Left lung (tissue), 10 donors: ENCODE data around the gene ZC3H18. TPM values are rescaled to one million over a fixed set of nuclear protein-coding genes. Genes with fewer than 3 reads are reported as not detected.

ENCODE experiments used
- ATAC-seq: fragments of 200-7000 bp; cut with Tn5 transposase; one replicate; pipeline ENCODE4 v1.9.1; 2020; ENCODE audit warnings: moderate library complexity
- DNase-seq, 4 donors: peaks; one replicate each; pipeline ENCODE4 v3.0.0-alpha.2; 2013 to 2020
- H3K27ac ChIP-seq, 2 donors: fragments of 200-600 bp; sonication (generic) in 1 of 2; one replicate each; pipeline versions ENCODE4 v1.5.0 to v1.8.0; 2020 to 2021
- H3K27me3 ChIP-seq, 2 donors: fragments of 200-600 bp; sonication (generic) in 1 of 2; one replicate each; pipeline versions ENCODE4 v1.5.0 to v1.8.0; 2020 to 2021
- H3K36me3 ChIP-seq, 2 donors: fragments of 200-600 bp; sonication (generic) in 1 of 2; one replicate each; pipeline versions ENCODE4 v1.5.0 to v1.8.0; 2020 to 2021
- H3K4me1 ChIP-seq, 2 donors: fragments of 200-600 bp; one replicate each; pipeline ENCODE4 v1.8.0; 2021
- H3K4me3 ChIP-seq, 2 donors: fragments of 200-600 bp; sonication (generic) in 1 of 2; one replicate each; pipeline versions ENCODE4 v1.5.0 to v1.8.0; 2020 to 2021; ENCODE audit warnings: mild to moderate bottlenecking in 1 of 2
- H3K9me3 ChIP-seq, 2 donors: fragments of 200-600 bp; sonication (generic) in 1 of 2; one replicate each; pipeline versions ENCODE4 v1.5.0 to v1.8.0; 2020 to 2021
- intact Hi-C, 2 donors: fragments of 100-400 bp; cut with DNase I; formaldehyde crosslinking; loops; one replicate each; pipeline versions ENCODE4 v1.11.2 to v1.14.2; 2022
- polyA plus RNA-seq, 6 donors: library from polyadenylated mRNA; unstranded; fragments of 120-200 nt; gene quantifications; one replicate each; pipeline ENCODE4 v1.2.1, GENCODE V29; 2013; ENCODE audit not compliant: insufficient read length in 6 of 6
- total RNA-seq, 2 donors: library from RNA; stranded (reverse); fragmentation: NEBNext Ultra II Directional; extraction: Animal tissue kit (Norgen Biotek cat#: 25700); gene quantifications; one replicate each; pipeline ENCODE4 v1.2.1, GENCODE V29; 2021
- TF ChIP-seq, protein P1 (sequence below), 2 donors: fragments of 200-600 bp; sonication (generic) in 1 of 2; IDR thresholded peaks; one replicate each; pipeline versions ENCODE4 v1.5.0 to v1.8.0; 2021; ENCODE audit warnings: antibody characterized with exemption in 2 of 2
- donor health status: DM: no; HTN: yes; CAD: no.
- donor health status: DM: no; HTN: no; CAD: no.

The ZC3H18 gene
- total and polyA plus RNA-seq, 8 donors, result 33.8 to 53.1 (median 38.5) TPM

DNA sequence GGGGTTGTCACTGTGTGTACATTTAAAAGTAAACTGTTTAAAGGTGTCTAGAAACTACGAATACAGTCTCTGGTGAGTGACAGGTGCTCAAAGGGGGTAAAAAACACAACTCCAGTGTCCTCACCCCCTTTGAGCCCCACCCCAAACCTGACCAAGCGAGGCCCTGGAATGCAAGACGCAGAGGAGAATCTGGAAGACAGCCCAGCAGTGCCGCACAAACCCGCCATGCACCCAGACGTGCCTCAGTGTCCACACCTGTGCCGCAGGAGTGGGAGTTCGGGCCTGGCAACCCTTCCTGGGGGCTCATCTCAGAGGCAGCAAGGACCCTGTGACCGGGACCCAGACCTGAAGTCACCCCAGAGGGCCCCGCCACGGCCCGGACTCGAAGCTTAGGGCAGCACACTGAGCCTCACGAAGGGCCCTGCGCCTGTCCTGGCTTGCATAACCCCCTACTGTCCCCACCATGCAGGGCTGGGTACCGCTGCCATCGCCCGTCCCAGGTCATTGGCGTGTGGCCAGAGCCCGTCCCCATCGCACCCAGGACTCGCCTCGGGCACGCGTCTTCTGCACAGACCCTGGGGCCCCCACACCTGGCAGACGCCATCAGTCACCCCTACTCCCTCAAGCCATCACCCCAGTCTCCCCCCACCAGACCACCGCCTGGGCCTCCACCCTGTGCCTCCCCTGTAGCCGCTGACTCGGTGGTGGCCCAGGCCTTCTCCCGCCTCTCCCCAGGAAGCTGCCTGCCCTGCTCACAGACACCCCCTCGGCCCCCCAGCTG is 33.0 kb upstream of the ZC3H18 start:
- Histone ChIP-seq H3K27me3 (peaks cover 7 to 46% of the 10 kb centered on the region in 2 donors), H3K4me1 (peaks cover 7 to 10% of the 10 kb centered on the region in 2 donors), H3K36me3 (no peaks in the 10 kb centered on the region), H3K4me3 (no peak overlapping the region), H3K9me3 (peaks cover 0 to under 1% of the 10 kb centered on the region in 2 donors), H3K27ac (no peak overlapping the region)
- no peak for ATAC-seq
- DNase-seq, result peak in 1 of 4 donors; percentile 80
- intact Hi-C loops, result no loop called here
- TF ChIP-seq, protein P1, sequence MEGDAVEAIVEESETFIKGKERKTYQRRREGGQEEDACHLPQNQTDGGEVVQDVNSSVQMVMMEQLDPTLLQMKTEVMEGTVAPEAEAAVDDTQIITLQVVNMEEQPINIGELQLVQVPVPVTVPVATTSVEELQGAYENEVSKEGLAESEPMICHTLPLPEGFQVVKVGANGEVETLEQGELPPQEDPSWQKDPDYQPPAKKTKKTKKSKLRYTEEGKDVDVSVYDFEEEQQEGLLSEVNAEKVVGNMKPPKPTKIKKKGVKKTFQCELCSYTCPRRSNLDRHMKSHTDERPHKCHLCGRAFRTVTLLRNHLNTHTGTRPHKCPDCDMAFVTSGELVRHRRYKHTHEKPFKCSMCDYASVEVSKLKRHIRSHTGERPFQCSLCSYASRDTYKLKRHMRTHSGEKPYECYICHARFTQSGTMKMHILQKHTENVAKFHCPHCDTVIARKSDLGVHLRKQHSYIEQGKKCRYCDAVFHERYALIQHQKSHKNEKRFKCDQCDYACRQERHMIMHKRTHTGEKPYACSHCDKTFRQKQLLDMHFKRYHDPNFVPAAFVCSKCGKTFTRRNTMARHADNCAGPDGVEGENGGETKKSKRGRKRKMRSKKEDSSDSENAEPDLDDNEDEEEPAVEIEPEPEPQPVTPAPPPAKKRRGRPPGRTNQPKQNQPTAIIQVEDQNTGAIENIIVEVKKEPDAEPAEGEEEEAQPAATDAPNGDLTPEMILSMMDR (IDR thresholded peaks at IDR 0.05), result no peak

DNA sequence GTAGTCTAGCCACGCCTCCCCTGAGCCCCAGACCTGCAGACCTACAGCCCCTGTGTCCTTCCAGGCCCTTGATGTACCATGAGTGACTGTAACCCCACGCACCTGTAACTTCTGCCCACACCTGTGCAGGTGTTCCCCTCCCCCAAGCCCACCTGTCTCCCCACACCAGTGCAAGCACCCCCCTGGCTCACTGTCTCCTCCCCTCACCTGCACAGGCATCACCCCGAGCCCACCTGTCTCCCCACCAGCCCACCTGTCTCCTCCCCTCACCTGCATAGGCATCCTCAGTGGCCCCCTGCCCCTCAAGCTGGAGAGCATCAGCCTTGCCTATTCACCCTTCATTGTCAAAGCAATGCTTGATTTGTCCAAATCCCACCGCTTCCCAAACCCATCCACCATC is 32.3 kb upstream of the ZC3H18 start:
- Histone ChIP-seq H3K36me3 (no peaks in the 10 kb centered on the region), H3K27ac (no peak overlapping the region), H3K4me1 (peaks cover 7 to 10% of the 10 kb centered on the region in 2 donors), H3K27me3 (peaks cover 7 to 48% of the 10 kb centered on the region in 2 donors), H3K9me3 (peaks cover 0 to 7% of the 10 kb centered on the region in 2 donors), H3K4me3 (no peak overlapping the region)
- ATAC-seq (no peak), DNase-seq (peak in 1 of 4 donors; percentile 34)
- intact Hi-C loops, result no loop called here
- TF ChIP-seq, protein P1 (IDR thresholded peaks at IDR 0.05), result no peak

DNA sequence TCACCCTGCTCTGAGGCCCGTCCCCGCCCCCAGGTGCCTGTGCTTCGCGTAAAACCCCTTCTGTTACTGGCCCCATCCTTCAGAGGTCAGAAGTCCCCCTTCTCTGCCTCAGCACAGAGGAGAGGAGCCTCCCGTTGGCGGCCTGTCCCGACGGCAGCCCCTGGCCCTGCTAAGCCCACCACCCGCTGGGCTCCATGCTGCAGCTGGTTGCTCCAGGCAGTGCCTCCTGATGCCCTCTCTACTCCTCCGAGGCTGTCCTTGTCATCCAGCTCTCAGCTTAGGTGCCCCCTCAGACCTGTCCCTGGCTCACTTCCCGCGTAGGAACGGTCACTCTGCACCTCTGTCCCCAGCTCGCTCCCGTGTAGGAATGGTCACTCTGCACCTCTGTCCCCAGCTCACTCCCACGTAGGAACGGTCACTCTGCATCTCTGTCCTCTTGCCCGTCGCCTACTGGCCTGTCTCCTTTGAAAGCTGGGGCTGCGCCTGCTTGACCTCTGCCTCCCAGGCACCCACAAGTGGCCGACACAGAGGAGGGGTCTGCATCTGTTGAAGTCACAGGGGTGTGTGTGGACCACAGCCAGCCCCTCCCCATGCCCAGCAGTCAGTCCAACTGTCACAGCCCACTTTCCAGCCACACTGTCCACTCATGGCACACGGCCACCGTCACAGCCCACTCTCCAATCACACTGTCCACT is 31.7 kb upstream of the ZC3H18 start:
- ATAC-seq, result no peak
- peak in 1 of 4 donors; percentile 67 for DNase-seq
- H3K4me3 ChIP-seq, result no peak overlapping the region
- intact Hi-C loops, result no loop called here
- H3K4me1 ChIP-seq, result peaks cover 7 to 10% of the 10 kb centered on the region in 2 donors
- TF ChIP-seq, protein P1 (IDR thresholded peaks at IDR 0.05), result no peak
- H3K27ac ChIP-seq, result no peak overlapping the region
- H3K9me3 ChIP-seq, result peaks cover 0 to 14% of the 10 kb centered on the region in 2 donors
- H3K27me3 ChIP-seq, result peaks cover 7 to 48% of the 10 kb centered on the region in 2 donors
- H3K36me3 ChIP-seq, result no peaks in the 10 kb centered on the region

DNA sequence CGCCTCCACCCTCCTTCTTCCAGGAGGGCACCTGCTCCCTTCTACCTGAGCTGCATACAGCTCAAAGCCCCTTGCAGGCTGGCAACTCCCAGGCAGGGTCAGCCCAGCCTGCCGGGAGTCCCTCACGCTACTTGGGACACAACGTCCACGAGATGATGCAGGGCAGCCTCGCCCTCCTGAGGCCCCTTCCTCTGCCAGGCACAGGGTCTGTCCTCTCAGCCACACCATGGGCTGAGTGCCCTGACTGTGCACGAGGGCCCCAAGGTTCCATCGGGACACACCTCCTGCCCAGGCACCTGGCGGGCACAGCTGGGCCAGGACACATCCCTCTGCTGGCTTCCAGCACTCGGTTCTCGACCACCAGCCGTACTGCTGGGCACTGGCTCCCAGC is 30.9 kb upstream of the ZC3H18 start:
- intact Hi-C loops, result no loop called here
- H3K36me3 ChIP-seq, result no peaks in the 10 kb centered on the region
- H3K9me3 ChIP-seq, result peaks cover 0 to 21% of the 10 kb centered on the region in 2 donors
- peak in 1 of 4 donors; percentile 73 for DNase-seq
- H3K4me1 ChIP-seq, result peaks cover 7 to 10% of the 10 kb centered on the region in 2 donors
- peaks cover 7 to 48% of the 10 kb centered on the region in 2 donors for H3K27me3 ChIP-seq
- H3K4me3 ChIP-seq, result no peak overlapping the region
- TF ChIP-seq, protein P1 (IDR thresholded peaks at IDR 0.05), result no peak
- ATAC-seq, result no peak
- no peak overlapping the region for H3K27ac ChIP-seq
